GM23338 (cell line): Measurements from ENCODE around the gene USP8.

Source experiments
- CREB1 ChIP-seq: fragments of 250-450 bp; sonication (Bioruptor Pico); IDR thresholded peaks from 2 replicates; pipeline ENCODE4 v1.5.0; 2020; ENCODE audit warnings: low read depth, mild to moderate bottlenecking, moderate library complexity
- CTCF ChIP-seq, 2 experiments: fragments of 200-600 bp in 1 of 2; sonication (generic) in 1 of 2; conservative IDR thresholded peaks; 2 replicates each; pipeline versions ENCODE4 v1.5.1 to v1.6.1; 2016 to 2017; ENCODE audit warnings: antibody characterized with exemption in 2 of 2, low read depth in 2 of 2, mild to moderate bottlenecking in 2 of 2, moderate library complexity in 1 of 2
- ETS1 ChIP-seq: IDR thresholded peaks from 2 replicates; pipeline ENCODE4 v1.6.1; 2016; ENCODE audit warnings: antibody characterized with exemption
- EZH2 ChIP-seq: fragments of 200-600 bp; sonication (generic); IDR thresholded peaks from one replicate; pipeline ENCODE4 v1.8.0; 2017; ENCODE audit warnings: antibody characterized with exemption, mild to moderate bottlenecking, low read depth; ENCODE audit not compliant: unreplicated experiment
- EZH2phosphoT487 ChIP-seq: fragments of 200-600 bp; sonication (generic); IDR thresholded peaks from one replicate; pipeline ENCODE4 v1.8.1; 2018; ENCODE audit warnings: antibody characterized with exemption; ENCODE audit not compliant: unreplicated experiment
- NANOG ChIP-seq: IDR thresholded peaks from 2 replicates; pipeline ENCODE4 v1.6.1; 2016; ENCODE audit warnings: antibody characterized with exemption, borderline replicate concordance
- POLR2AphosphoS5 ChIP-seq: IDR thresholded peaks from 2 replicates; pipeline ENCODE4 v1.6.1; 2016; ENCODE audit warnings: antibody characterized with exemption, low read depth
- REST ChIP-seq: IDR thresholded peaks from one replicate; pipeline ENCODE4 v1.6.1; 2018; ENCODE audit warnings: antibody characterized with exemption; ENCODE audit not compliant: unreplicated experiment
- STAT1 ChIP-seq: IDR thresholded peaks from one replicate; pipeline ENCODE4 v1.6.1; 2016; ENCODE audit warnings: antibody characterized with exemption; ENCODE audit not compliant: unreplicated experiment
- ZNF114 ChIP-seq: fragments of 250-450 bp; sonication (Bioruptor Pico); IDR thresholded peaks from 2 replicates; pipeline ENCODE4 v1.5.0; 2020; ENCODE audit warnings: mild to moderate bottlenecking, moderate library complexity

- no peak for TF ChIP-seq POLR2AphosphoS5
- no peak for TF ChIP-seq STAT1
- no peak for TF ChIP-seq CTCF (conservative IDR thresholded peaks at IDR 0.05; ENCODE audit: low read depth in 2 of 2)
- no peak for TF ChIP-seq EZH2
- no peak for TF ChIP-seq REST
- no peak for TF ChIP-seq EZH2phosphoT487
- no peak for TF ChIP-seq NANOG
- no peak for TF ChIP-seq CREB1 (CRISPR knock-in tag)
- no peak for TF ChIP-seq ZNF114 (CRISPR knock-in tag)
- no peak for TF ChIP-seq ETS1
Measured at GRCh38 chr15:50558012-50558411, 133.8 kb downstream of the USP8 start.
